Measurements from ENCODE around the gene ROS1.

Gene ROS1

DNA sequence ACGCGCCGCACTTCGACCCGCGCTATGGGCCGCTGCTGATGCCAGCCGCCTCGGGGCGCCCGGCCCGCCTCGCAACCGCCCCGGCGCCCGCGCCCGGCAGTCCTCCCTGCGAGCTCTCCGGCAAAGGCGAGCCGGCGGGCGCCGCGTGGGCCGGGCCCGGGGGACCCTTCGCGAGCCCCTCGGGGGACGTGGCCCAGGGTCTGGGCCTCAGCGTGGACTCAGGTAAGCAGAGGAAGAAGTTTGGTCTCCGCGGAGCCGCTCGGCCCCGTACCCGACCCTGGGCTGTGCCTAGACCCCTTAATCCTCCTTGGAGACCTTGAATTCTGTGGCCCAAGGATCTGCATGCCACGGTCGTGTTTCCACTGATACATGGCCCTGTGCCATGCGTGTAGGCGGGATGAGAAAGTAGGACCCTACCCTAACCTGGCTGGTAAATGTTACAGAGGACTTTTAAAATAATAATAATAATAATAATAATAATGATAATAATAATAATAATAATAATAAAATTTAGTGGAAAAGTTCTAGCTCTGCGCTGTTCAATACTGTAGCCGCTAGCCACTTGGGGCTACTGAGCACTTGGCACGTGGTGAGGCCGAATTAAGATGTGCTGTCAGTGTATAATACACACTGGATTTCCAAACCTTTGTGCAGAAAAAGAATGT is 154.8 kb downstream of the ROS1 start:
- H3K9me3 ChIP-seq (ENCODE audit: control insufficient read depth, low read length) = no peaks in the 10 kb centered on the region
- H3K27ac ChIP-seq (ENCODE audit: insufficient read depth, low read depth, low read length, poor library complexity, severe bottlenecking) = no peak overlapping the region
- peaks cover 3% of the 10 kb centered on the region for H3K4me1 ChIP-seq (ENCODE audit: control insufficient read depth, insufficient read depth, low read length)
- 5% methylated on average over 48 of the region's 48 CpGs for WGBS, 2 experiments
- H3K27me3 ChIP-seq (ENCODE audit: control insufficient read depth, insufficient read depth, low read length, poor library complexity, severe bottlenecking) = peaks cover 96% of the 10 kb centered on the region
- no peaks in the 10 kb centered on the region for H3K36me3 ChIP-seq (ENCODE audit: control insufficient read depth, insufficient read depth, low read length)
- peak overlapping the region; percentile 22 for H3K4me3 ChIP-seq (ENCODE audit: insufficient read depth, low read depth, low read length)

DNA sequence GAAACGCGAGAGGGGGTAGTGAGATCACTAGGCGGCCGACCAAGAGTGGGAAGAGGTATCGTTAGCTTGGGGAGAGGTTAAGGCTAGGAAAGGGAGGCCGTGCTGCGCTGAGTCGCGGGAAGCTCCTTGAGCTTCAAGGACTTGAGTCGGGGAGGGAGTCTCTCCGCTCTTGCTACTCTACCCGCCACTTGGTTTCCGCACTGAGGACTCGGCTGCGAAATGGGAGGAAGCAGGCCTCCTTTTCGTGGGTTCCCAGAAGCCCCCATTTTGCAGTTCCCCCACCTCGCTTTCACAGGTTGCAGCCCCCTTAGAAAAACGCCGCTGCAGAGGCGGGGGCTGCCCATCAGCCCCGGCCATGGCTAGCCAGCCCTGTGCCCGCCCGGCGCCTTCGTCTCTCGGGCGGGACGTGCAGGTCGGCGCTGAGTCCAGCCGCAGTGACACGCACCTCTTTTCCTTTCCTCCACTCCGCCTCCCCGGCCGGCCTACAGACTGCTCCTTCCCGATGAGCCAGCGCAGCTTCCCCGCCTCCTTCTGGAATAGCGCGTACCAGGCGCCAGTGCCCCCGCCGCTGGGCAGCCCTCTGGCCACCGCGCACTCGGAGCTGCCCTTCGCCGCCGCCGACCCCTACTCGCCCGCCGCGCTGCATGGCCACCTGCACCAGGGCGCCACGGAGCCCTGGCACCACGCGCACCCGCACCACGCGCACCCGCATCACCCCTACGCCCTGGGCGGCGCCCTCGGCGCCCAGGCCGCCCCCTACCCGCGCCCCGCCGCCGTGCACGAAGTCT is 155.5 kb downstream of the ROS1 start:
- Histone ChIP-seq H3K27me3 (ENCODE audit: control insufficient read depth, insufficient read depth, low read length, poor library complexity, severe bottlenecking) (peaks cover 98% of the 10 kb centered on the region), H3K4me3 (ENCODE audit: insufficient read depth, low read depth, low read length) (peak overlapping the region; percentile 22), H3K4me1 (ENCODE audit: control insufficient read depth, insufficient read depth, low read length) (peaks cover 3% of the 10 kb centered on the region), H3K36me3 (ENCODE audit: control insufficient read depth, insufficient read depth, low read length) (no peaks in the 10 kb centered on the region), H3K27ac (ENCODE audit: insufficient read depth, low read depth, low read length, poor library complexity, severe bottlenecking) (no peak overlapping the region), H3K9me3 (ENCODE audit: control insufficient read depth, low read length) (no peaks in the 10 kb centered on the region)
- WGBS, 2 experiments = 0% methylated on average over 74 of the region's 74 CpGs

DNA sequence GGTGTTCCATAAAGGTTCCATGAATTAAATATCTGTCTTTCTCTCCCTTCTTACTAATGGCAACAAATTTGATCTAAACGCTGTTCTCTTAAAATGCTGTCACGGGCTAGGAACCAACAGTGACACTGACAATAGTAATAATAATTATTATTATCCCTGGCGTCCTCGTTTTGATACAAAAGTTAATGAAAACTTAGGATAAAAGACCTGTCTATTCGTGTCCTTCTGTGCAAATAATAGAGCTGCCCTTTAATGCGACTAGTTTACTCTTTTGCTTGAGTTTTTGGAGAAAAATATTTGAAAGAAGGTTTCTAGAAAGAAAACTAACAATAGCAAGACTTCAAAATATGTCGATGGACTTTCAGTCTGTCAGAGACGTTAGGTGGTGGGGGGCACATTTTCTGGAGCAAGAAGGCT is 156.1 kb downstream of the ROS1 start:
- H3K27ac ChIP-seq (ENCODE audit: insufficient read depth, low read depth, low read length, poor library complexity, severe bottlenecking) = no peak overlapping the region

DNA sequence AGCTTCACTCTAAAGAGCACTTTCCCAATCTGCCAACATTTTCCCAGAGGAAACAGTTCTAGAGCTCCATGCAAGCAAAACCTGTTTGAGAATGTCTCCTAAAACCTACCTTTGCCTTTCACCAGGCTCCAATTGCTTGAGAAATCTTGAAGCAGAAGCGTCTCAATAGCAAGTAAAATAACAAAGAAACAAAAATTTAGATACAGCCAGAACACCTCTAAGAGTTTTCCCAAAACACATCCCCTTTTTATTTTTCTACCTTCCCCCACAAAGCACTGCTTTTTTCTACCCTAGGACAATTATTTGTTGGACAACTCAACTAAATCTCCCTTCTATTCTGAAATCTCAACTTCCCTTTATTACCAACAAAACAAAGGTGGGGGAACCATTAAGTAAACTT is 156.8 kb downstream of the ROS1 start:
- Histone ChIP-seq H3K4me3 (ENCODE audit: insufficient read depth, low read depth, low read length) (no peak overlapping the region), H3K36me3 (ENCODE audit: control insufficient read depth, insufficient read depth, low read length) (no peaks in the 10 kb centered on the region), H3K9me3 (ENCODE audit: control insufficient read depth, low read length) (no peaks in the 10 kb centered on the region), H3K27ac (ENCODE audit: insufficient read depth, low read depth, low read length, poor library complexity, severe bottlenecking) (no peak overlapping the region), H3K4me1 (ENCODE audit: control insufficient read depth, insufficient read depth, low read length) (peaks cover 10% of the 10 kb centered on the region), H3K27me3 (ENCODE audit: control insufficient read depth, insufficient read depth, low read length, poor library complexity, severe bottlenecking) (peaks cover 99% of the 10 kb centered on the region)
- WGBS, 2 experiments = 44 to 60% methylated on average over 1 of the region's 1 CpG

More for the DNA sequence above, 156.1 kb downstream of the ROS1 start:
- peak overlapping the region; percentile 22 for H3K4me3 ChIP-seq (ENCODE audit: insufficient read depth, low read depth, low read length)
- no peaks in the 10 kb centered on the region for H3K36me3 ChIP-seq (ENCODE audit: control insufficient read depth, insufficient read depth, low read length)
- H3K9me3 ChIP-seq (ENCODE audit: control insufficient read depth, low read length) = no peaks in the 10 kb centered on the region
- WGBS, 2 experiments = 13 to 15% methylated on average over 7 to 8 of the region's 8 CpGs
- peaks cover 99% of the 10 kb centered on the region for H3K27me3 ChIP-seq (ENCODE audit: control insufficient read depth, insufficient read depth, low read length, poor library complexity, severe bottlenecking)
- H3K4me1 ChIP-seq (ENCODE audit: control insufficient read depth, insufficient read depth, low read length) = peaks cover 8% of the 10 kb centered on the region

DNA sequence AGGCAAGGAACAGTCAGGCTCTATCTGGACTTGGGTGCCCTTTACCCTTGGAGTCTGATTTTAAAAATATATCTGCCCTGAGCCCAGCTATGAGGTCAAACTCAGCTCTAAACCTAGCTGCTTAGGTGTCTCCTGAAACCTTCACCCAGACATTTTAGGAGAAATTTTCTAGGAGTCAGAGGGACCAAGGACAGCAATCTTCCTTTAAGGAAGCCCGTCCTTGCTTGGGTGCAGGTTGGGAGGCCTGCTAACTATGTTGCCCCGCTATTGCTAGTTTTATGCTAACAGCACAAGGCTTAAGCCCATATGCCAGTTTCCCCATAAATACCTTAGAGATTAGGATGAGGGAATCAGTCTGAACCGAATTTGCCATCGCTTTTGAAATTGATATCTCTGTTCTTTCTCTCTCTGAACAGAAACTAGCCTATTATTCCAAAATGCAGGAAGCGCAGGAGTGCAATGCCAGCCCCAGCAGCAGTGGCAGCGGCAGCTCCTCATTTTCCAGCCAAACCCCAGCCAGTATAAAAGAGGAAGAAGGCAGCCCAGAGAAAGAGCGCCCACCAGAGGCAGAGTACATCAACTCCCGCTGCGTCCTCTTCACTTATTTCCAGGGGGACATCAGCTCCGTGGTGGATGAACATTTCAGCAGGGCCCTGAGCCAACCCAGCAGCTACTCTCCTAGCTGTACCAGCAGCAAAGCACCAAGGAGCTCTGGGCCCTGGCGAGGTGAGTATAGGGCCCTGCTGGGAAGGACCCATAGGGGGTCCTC is 157.8 kb downstream of the ROS1 start:
- H3K27ac ChIP-seq (ENCODE audit: insufficient read depth, low read depth, low read length, poor library complexity, severe bottlenecking) = no peak overlapping the region
- H3K36me3 ChIP-seq (ENCODE audit: control insufficient read depth, insufficient read depth, low read length) = no peaks in the 10 kb centered on the region
- H3K9me3 ChIP-seq (ENCODE audit: control insufficient read depth, low read length) = no peaks in the 10 kb centered on the region
- peaks cover 99% of the 10 kb centered on the region for H3K27me3 ChIP-seq (ENCODE audit: control insufficient read depth, insufficient read depth, low read length, poor library complexity, severe bottlenecking)
- WGBS, 2 experiments = 11 to 13% methylated on average over 11 of the region's 11 CpGs
- H3K4me1 ChIP-seq (ENCODE audit: control insufficient read depth, insufficient read depth, low read length) = peaks cover 10% of the 10 kb centered on the region
- H3K4me3 ChIP-seq (ENCODE audit: insufficient read depth, low read depth, low read length) = no peak overlapping the region

DNA sequence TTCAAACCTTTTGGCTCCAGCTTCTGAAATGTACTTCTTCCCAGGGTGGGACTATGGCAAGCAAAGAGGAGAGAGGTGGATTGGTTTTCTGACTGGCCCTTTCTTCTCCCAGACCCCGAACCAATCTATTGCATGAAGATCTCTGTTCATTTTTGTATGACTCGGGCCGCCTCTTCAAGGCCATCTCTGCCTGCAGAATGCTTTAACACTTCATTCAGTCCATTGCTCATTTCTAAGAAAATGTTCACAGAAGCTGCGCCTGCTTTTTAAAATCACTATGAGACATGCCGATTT is 158.7 kb downstream of the ROS1 start:
- H3K36me3 ChIP-seq (ENCODE audit: control insufficient read depth, insufficient read depth, low read length) = no peaks in the 10 kb centered on the region
- H3K27me3 ChIP-seq (ENCODE audit: control insufficient read depth, insufficient read depth, low read length, poor library complexity, severe bottlenecking) = peaks cover 99% of the 10 kb centered on the region
- 59 to 64% methylated on average over 4 to 5 of the region's 5 CpGs for WGBS, 2 experiments
- no peaks in the 10 kb centered on the region for H3K9me3 ChIP-seq (ENCODE audit: control insufficient read depth, low read length)
- H3K4me3 ChIP-seq (ENCODE audit: insufficient read depth, low read depth, low read length) = no peak overlapping the region
- H3K4me1 ChIP-seq (ENCODE audit: control insufficient read depth, insufficient read depth, low read length) = peaks cover 10% of the 10 kb centered on the region
- no peak overlapping the region for H3K27ac ChIP-seq (ENCODE audit: insufficient read depth, low read depth, low read length, poor library complexity, severe bottlenecking)

DNA sequence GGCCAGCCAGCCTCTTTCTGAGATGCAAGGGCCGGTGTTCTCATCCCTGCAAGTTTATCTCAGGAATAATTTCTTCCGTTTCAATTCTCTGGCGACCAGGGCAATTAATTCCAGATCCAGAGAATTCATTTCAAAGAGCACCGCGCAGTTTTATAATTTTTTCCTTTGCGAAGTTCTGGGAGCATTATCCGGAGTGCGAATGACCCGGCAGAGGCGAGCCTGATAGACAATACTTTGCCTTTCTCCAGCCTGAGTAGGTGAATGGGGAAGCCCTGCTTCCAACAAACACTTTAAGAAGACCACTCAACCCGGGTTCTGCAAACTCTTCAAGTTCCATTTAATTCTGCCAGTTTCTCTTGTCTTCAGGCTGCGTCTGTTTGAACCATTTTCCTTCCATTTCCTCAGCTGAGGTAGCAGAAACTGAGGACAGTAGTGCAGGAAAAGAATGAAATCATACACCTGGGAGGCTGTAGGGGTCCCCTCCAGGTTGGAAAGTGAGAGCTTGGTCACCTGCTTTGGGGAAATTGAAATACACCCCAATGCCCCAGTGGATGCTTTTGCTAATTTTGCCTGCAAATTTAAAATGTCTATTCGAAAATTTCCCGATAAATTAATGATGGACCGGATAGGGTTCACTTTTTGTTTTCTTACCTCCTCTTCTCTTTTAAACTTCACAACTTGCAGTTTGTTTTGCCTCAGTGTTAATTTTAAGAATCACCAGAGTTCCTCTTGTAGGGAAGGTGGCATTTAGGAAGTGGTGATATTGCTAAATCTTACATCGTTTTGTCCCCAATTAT is 159.3 kb downstream of the ROS1 start:
- Histone ChIP-seq H3K4me3 (ENCODE audit: insufficient read depth, low read depth, low read length) (peak overlapping the region; percentile 36), H3K27me3 (ENCODE audit: control insufficient read depth, insufficient read depth, low read length, poor library complexity, severe bottlenecking) (peaks cover 99% of the 10 kb centered on the region)

DNA sequence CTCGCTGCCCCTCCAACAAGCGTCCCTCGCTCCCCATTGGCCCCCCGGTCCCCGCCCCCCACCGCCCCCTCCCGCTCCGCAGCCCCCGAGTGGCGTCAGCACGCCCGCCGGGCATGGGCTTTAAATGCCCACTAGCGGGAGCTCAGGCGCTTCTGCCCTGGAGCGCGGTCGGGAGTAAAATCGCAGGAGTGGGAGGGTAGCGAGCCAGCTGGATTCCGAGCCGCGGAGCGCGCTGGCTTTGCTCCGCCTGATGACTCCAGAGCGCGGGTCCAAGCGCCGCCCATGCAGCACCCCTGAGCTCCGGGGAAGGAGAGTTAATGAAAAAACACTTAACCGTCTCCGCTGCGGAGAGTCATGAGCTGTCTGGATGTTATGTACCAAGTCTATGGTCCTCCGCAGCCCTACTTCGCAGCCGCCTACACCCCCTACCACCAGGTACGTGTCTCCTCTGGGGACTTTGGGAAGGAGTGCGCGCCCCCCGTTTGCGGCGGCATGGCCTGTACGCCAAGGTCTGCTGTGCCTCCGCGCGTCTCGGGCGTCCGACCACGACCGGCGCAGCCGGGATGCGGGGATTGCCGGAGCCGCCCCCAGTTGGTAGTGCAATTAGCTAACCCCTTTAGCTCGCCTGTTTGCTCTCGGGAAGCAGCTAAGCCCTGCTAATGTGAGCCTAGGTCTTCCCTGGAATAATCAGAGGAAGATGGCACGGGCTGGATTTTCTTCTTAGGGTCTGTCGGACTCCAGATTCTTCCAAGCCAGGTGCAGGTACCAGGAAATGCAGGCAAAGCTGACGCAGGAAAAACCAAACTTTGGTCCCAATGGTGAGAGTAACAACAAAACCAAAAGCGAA is 160.1 kb downstream of the ROS1 start, which contains the start of gene VGLL2:
Gene VGLL2, plus strand, starts transcription at position 149 of the 847 bp plus-strand sequence. Its CDS starts 206 bp downstream, at position 355.
- Histone ChIP-seq H3K4me1 (ENCODE audit: control insufficient read depth, insufficient read depth, low read length) (peaks cover 10% of the 10 kb centered on the region), H3K4me3 (ENCODE audit: insufficient read depth, low read depth, low read length) (peak within 1 kb of the TSS; percentile 36), H3K27me3 (ENCODE audit: control insufficient read depth, insufficient read depth, low read length, poor library complexity, severe bottlenecking) (peaks cover 97% of the 10 kb centered on the region), H3K36me3 (ENCODE audit: control insufficient read depth, insufficient read depth, low read length) (no peaks in the 10 kb centered on the region), H3K9me3 (ENCODE audit: control insufficient read depth, low read length) (no peaks in the 10 kb centered on the region), H3K27ac (ENCODE audit: insufficient read depth, low read depth, low read length, poor library complexity, severe bottlenecking) (no peak within 1 kb of the TSS)
- 0% methylated on average over 63 of the region's 63 CpGs for WGBS, 2 experiments

More for the DNA sequence above, 159.3 kb downstream of the ROS1 start:
- Histone ChIP-seq H3K27ac (ENCODE audit: insufficient read depth, low read depth, low read length, poor library complexity, severe bottlenecking) (no peak overlapping the region), H3K36me3 (ENCODE audit: control insufficient read depth, insufficient read depth, low read length) (no peaks in the 10 kb centered on the region), H3K4me1 (ENCODE audit: control insufficient read depth, insufficient read depth, low read length) (peaks cover 10% of the 10 kb centered on the region), H3K9me3 (ENCODE audit: control insufficient read depth, low read length) (no peaks in the 10 kb centered on the region)
- WGBS, 2 experiments = 20 to 25% methylated on average over 15 to 16 of the region's 16 CpGs

Data from ectodermal cell (in vitro differentiated cells).